Occipital lobe (tissue), 2 donors: Measurements from ENCODE around the gene USP20. TPM values are rescaled to one million over a fixed set of nuclear protein-coding genes. Genes with fewer than 3 reads are reported as not detected.
"Not testable (repeated sequence)": the region's sequence is repeated elsewhere in the genome, so short reads cannot be mapped to it uniquely, and the experiment has no call there.

Source experiments
- DNase-seq: peaks from one replicate; lab custom pipeline; 2025; lab: John Stamatoyannopoulos, UW
- total RNA-seq: library from RNA; depleted of rRNA; stranded (reverse); fragments of >200 nt; gene quantifications from one replicate; pipeline ENCODE4 v1.2.3, GENCODE V29; 2014

The USP20 gene
- total RNA-seq, 1 donor from 2014 or later = 9.8 TPM

DNA sequence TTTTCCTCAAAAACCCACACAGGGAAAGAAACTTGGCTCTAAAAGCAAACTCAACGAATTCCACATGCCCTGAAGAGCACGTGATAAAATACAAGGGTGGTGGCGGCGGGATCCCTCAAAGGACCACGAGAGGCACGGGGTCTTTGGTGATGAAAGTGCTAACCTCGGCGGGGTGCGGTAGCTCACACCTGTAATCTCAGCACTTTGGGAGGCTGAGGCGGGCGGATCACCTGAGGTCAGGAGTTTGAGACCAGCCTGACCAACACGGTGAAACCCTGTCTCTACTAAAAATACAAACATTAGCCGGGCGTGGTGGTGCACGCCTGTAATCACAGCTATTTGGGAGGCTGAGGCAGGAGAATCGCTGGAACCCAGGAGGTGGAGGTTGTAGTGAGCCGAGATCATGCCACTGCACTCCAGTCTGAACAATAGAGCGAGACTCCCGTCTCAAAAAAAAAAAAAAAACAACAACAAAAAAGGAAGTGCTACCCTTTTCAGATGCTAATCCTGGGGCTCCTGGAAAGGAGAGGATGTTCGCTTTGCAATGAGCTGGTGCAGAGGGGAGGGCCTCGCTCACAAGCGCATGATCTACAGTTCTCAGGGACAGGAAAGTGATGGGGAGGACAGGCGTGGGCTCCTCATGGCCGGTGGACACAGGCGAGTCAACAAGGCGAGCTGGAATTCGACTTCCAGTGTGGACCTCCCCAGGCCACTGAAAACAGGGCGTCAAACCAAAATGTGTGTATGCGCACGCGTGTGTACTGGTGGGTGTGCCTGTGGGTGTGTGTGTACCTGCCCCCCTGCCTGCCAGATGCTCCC lies 54.1 kb downstream of the USP20 start:
- no peak for DNase-seq

DNA sequence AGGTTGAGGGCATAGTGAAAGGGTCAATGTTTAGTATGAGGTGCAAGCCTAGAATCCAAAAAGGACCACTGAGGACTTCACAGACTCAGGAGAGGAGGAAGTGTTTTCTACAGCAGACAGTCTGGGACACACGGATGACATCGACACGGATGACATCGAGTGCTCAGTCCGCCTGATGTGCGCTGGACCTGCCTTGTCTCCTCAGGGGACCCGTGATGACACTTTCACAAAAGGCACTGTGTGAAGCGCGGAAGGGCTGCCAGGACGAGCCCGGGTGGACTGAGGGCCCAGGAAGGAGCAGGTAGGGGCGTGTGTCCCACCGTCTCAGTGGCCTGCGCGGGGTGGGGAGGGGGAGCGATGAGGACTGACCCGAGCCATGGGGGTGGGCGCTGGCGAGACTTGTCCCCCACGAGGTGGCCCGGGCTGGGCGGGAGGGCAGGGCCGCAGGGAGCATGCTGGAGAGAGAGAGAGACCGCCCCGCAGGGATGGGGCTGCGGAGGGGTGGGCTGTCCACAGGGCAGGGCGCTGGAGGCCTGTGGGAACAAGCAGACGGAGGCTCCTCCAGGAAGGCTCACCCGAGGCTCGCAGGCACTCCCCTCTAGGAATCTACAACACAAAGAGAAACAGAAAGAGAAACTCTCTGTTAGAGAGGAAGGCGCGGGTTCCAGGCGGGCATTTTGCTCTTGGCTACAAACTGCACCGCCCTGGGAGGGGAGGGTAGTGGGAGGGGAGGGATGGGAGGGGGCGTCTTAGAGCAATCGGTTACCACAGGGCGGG lies 54.9 kb downstream of the USP20 start:
- DNase-seq = no peak

DNA sequence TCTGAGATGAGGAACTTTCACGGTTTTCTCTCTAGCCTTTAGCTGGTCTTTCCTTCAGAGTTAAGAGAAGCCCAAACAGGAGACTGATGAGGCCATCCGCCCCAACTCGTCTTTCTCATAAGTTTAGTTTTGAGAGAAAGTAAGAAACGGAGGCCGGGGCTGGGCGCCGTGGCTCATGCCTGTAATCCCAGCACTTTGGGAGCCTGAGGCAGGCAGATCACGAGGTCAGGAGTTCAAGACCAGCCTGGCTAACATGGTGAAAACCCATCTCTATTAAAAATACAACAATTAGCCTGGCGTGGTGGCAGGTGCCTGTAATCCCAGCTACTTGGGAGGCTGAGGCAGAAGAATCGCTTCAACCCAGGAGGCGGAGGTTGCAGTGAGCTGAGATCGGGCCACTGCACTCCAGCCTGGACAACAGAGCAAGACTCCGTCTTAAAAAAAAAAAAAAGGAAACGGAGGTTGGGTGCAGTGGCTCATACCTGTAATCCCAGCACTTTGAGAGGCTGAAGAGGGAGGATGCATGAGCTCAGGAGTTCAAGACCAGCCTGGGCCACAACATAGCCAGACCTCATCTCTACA lies 55.6 kb downstream of the USP20 start:
- DNase-seq = not testable (repeated sequence)

DNA sequence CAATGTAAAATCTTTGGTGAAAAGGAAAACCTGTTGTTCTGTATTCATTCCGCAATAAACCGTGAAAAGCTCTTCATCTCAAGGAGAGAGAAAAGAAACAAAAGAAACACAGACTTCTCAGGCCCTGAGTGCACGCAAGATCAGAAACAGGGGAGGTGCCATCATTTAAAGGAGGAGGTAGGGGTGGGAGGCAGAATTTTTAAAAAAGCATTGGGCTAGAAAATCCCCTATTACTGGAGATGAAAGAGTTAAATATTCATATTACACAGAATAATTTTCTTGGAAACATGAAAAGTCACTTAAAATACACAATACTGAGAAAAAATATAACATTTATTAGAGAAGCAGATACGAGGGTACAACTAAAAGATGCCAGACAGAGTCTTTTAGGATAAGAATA lies 56.3 kb downstream of the USP20 start:
- no peak for DNase-seq

DNA sequence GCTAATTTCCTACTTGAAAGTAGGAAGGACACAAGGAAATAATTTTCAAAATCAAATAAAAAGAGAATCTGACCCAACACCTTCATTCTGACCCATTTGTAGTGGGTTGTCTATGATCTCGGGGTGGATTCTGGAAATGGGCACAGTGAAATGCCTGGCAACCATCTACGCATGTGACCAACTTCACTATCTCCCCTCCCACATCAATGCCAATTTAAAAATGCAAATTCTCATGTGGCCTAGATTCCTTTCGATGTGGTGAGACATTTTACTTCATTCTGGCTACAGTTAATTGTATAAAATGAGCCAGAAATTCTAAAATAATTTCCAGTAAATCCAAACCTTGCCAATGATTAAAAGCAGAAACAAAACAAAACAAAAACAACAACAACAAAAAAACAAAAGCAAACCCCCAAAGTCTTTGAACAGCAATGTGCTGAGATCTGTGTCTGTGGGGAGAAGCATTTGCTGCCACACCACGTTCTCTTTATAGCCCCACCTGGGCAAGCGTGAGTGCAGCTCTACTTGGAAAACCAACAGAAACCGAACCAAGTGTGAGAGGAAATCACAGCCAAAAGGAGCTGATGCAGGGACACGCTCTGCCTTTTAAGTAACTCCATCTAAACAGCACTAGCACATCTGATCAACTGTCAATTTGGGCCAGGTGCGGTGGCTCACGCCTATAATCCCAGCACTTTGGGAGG lies 59.0 kb downstream of the USP20 start:
- DNase-seq = no peak

GRCh38 chr9:129895376-129896268 lies 60.4 kb downstream of the USP20 start:
- no peak for DNase-seq

GRCh38 chr9:129897263-129897662 lies 62.0 kb downstream of the USP20 start:
- DNase-seq = no peak

GRCh38 chr9:129898185-129898584 lies 62.9 kb downstream of the USP20 start:
- no peak for DNase-seq

- no peak for DNase-seq
These were observed 64.4 kb downstream of the USP20 start for GRCh38 chr9:129899620-129900019.

DNA sequence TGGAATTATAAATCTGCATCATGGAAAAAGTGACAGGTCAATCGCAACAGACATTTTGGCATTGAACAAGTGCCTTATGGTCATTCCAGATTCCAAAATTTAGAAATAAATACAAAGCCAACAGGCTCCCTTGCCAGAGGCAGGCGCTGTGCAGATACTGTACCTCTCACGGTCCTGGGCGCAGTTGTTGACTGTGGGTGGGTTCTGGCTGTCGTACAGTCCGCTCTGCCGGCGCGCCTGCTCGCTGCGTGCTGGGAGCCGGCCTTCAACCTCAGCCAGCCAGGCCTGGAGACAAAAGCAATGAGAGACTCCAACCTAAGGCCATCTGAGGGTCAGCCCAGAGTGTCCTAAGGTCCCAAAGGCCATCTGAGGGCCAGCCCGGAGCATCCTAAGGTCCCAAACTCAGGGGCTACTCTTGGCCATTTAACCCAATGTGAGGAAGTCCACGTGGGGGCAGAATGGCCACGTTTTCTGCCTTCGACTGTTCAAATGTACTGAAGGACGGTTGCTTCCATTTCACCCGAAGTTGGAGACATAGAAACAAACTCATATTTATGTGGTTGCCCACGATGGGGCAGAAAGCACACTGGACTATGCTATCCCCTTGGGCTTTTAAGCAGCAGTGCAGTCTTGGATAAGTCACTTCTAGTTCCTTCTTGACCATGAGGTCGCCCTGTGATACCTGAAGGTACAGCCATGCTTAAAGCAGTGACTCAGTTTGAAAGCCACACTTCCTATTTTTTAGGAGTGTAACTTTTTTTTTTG lies 65.2 kb downstream of the USP20 start:
- no peak for DNase-seq

DNA sequence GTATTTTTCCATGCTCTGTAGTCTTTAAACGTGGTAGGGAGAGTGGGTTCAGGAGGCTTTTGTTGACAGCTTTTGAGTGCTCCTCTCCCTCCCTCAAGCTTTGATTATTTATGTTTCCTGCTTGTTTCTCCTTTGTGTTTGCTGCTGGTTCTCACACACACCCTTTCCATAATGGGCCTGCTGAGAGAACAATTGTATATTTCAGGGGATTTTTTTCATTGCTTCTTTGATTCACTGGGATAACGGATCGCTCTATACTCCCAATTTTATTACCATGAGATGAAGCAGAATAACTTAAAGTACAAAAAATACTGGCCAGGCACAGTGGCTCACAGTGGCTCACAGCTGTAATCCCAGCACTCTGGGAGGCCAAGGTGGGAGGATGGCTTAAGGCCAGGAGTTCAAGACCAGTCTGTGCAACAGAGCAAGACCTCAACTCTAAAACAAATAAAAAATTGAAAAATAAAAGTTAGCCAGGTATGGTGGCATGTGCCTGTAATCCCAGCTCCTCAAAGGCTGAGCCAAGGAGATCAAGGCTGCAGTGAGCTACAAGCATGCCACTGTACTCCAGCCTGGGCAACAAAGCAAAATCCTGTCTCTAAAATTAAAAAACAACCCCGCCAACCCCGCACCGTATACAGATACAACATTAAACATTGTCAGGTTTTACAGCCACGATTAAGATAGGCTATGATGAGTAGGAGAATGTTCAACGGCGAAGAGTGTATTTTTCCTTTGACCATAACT lies 66.9 kb downstream of the USP20 start:
- no peak for DNase-seq

- no peak for DNase-seq
These were observed 67.5 kb downstream of the USP20 start for GRCh38 chr9:129902740-129903134.

DNA sequence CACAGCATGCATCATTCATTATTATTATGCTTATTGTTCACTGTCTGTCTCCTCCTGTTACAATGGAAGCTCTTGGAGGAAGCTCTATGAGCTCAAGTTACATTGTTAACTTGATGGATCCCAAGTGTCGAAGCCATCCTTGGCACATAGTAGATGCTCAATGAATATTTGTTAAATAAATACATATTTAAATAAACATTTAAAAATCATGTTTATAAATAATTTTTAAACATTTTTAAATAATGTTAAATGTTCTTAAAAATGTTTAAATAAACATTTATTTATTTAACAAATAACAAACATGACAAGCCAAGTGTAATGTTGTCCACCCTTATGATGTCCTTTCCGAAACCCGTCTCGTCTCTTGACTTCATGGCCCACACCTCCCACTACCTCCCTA lies 69.5 kb downstream of the USP20 start:
- no peak for DNase-seq

DNA sequence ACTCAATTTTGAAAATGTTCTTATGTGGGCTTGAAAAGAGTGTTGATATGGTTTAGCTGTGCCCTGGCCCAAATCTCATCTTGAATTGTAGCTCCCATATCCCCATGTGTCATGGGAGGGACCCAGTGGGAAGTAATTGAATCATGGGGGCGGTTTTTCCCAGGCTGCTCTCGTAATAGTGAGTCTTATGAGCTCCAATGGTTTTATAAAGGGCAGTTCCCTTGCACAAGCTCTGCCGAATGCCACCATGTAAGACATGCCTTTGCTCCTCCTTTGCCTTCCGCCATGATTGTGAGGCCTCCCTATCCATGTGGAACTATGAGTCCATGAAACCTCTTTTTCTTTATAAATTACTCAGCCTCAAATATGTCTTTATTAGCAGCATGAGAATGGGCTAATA lies 71.0 kb downstream of the USP20 start:
- no peak for DNase-seq

DNA sequence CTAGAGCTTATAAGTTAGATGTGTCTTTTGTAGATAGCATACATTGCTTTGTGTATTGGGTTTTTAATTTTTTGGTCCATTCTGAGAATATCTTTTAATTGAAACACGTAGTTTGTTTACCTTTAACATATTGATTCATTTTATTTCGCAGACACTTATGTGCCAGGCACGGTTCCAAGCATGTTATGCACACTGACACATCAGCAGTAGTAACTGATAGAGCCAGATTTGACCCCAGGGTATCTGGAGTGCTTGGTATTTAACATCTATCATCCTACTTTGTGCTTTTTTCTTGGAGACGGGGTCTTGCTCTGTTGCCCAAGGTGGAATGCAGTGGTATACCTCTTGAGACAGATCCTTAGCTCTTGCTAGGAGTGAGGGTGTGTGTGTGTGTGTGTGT lies 71.9 kb downstream of the USP20 start:
- DNase-seq = no peak

DNA sequence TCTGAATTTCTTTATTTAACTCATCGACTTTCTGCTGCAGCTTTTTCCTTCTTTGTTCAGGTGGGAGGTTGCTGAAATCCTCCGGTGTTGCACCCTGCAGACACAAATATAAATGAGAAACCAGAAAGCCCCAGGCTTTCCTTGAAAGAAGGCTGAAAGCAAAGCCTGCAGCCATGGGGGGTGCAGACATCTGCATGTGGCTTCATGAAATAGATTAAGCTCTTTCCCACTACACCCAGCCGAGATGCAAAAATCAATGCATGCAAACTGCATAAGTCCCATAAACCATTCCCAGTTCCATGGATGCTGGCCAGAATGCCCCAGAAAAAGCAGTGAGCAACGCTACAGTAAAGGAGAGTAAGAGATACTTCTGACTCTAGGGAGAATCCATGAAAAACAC lies 73.6 kb downstream of the USP20 start:
- no peak for DNase-seq

- DNase-seq = no peak
These were observed 74.6 kb downstream of the USP20 start for GRCh38 chr9:129909851-129910250.

DNA sequence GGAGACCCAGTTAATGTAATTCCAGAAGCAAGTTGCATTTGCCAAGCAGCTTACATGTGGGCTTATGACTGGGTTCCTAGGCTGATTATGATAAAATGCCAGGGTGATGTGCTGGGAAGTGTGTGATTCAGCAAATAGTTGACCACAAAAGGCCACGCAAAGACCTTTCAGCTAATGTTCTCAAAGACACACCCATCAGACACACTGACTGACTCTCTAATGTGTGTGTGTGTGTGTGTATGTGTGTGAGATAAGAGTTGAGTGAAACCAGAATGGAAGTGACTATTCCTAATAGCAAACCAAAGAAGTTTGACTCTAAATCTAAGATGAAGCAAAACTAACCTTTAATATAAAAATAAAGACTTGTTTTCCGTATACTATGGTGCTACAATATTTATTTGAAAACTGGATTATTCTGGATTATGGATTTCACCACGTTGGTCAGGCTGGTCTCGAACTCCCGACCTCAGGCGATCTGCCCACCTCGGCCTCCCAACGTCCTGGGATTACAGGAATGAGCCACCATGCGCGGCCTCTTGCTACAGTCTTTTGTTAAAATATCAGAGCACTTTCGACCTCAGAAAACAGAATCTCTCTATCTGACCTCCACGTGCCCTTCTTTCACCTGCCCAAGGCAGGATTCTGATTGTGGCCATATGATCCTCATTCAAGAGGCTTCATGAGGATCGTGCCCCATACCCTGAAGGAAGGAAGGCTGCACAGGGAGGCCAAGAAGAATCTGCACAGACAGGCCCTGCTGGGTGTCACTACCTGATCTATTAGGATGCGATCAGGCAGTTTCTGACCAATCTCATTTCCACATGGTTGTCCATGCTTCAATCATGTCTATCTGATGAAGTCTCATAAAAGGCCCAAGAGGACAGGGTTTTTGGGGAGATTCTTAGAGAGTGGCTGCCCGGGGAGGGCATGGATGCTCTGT lies 75.6 kb downstream of the USP20 start:
- no peak for DNase-seq
